ENCODE results near the gene MAML3. TPM values are rescaled to one million over a fixed set of nuclear protein-coding genes. Genes with fewer than 3 reads are reported as not detected.

Gene MAML3
- total and polyA plus RNA-seq, 2 of the 13 experiments (the other 11 are each of a cell fraction or from before 2014, with no cell fraction given): 0.05 to 0.13 TPM

DNA sequence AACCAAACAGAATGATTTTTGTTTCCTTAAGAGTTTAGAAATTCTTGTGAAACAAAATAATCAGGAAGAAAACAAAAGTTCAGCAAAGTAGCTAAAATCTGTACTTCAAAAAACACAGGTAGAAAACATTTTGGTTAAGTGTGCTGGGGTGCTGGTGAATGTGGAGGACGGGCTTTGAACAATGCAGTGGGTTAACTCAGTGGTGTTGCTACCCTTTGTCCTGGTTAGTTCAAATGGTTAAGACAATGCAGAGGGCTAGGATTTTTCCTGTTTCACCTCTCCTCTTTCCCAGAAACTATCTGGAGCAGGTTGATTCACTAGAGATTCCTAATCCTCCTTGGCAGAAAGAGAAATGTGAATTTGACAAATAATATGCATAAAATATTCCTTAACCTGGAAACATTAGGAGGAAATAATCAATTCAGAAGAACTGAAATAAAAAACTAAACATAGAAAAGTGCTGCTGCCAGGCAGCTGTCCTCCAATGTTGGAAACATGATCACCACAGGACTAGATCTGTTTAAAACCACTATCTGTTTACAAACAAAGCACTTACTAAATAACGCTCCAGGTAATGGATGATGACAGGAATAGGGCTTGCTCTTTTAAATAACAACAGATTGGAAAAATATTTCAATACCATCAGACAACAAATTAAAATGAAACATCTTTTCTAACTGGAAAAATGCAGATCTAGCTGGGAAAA lies 148.9 kb downstream of the MAML3 start:
- no peaks in the 10 kb centered on the region for H3K79me2 ChIP-seq (ENCODE audit: insufficient read depth, low read length)

More for the DNA sequence above, 148.9 kb downstream of the MAML3 start:
- TF ChIP-seq ZNF451 (CRISPR knock-in tag; IDR thresholded peaks at IDR 0.05) (no peak), MEIS1 (CRISPR knock-in tag; IDR thresholded peaks at IDR 0.05; ENCODE audit: borderline replicate concordance) (no peak), FOXK2 (IDR thresholded peaks at IDR 0.05) (no peak), MTF1 (CRISPR knock-in tag; IDR thresholded peaks at IDR 0.05) (no peak), ZNF562 (CRISPR knock-in tag; IDR thresholded peaks at IDR 0.05; ENCODE audit: borderline replicate concordance) (no peak), SPEN (CRISPR knock-in tag; IDR thresholded peaks at IDR 0.05; ENCODE audit: low read depth) (no peak), ZBTB3 (CRISPR knock-in tag; IDR thresholded peaks at IDR 0.05; ENCODE audit: borderline replicate concordance, low read depth) (no peak), SP4 (CRISPR knock-in tag; IDR thresholded peaks at IDR 0.05) (no peak), HMG20A (CRISPR knock-in tag; IDR thresholded peaks at IDR 0.05; ENCODE audit: borderline replicate concordance) (no peak), ZNF773 (CRISPR knock-in tag; IDR thresholded peaks at IDR 0.05; ENCODE audit: borderline replicate concordance) (no peak), ZFP36L1 (CRISPR knock-in tag; IDR thresholded peaks at IDR 0.05) (no peak), PRPF4 (IDR thresholded peaks at IDR 0.05; ENCODE audit: low read depth, low read length, poor library complexity, severe bottlenecking) (no peak), CREB1 (IDR thresholded peaks at IDR 0.05) (no peak), CREB1 (CRISPR knock-in tag; IDR thresholded peaks at IDR 0.05) (no peak), NFYC (CRISPR knock-in tag; IDR thresholded peaks at IDR 0.05) (no peak), RBM22 (optimal IDR thresholded peaks at IDR 0.05; ENCODE audit: low read length) (no peak), PITX1 (CRISPR knock-in tag; IDR thresholded peaks at IDR 0.05) (no peak), REPIN1 (CRISPR knock-in tag; IDR thresholded peaks at IDR 0.05; ENCODE audit: borderline replicate concordance, low read depth) (no peak)
- TF ChIP-seq, protein P1, sequence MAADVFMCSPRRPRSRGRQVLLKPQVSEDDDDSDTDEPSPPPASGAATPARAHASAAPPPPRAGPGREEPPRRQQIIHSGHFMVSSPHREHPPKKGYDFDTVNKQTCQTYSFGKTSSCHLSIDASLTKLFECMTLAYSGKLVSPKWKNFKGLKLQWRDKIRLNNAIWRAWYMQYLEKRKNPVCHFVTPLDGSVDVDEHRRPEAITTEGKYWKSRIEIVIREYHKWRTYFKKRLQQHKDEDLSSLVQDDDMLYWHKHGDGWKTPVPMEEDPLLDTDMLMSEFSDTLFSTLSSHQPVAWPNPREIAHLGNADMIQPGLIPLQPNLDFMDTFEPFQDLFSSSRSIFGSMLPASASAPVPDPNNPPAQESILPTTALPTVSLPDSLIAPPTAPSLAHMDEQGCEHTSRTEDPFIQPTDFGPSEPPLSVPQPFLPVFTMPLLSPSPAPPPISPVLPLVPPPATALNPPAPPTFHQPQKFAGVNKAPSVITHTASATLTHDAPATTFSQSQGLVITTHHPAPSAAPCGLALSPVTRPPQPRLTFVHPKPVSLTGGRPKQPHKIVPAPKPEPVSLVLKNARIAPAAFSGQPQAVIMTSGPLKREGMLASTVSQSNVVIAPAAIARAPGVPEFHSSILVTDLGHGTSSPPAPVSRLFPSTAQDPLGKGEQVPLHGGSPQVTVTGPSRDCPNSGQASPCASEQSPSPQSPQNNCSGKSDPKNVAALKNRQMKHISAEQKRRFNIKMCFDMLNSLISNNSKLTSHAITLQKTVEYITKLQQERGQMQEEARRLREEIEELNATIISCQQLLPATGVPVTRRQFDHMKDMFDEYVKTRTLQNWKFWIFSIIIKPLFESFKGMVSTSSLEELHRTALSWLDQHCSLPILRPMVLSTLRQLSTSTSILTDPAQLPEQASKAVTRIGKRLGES (CRISPR knock-in tag; IDR thresholded peaks at IDR 0.05; ENCODE audit: borderline replicate concordance): no peak
- 16% methylated on average over 2 of the region's 2 CpGs for WGBS (ENCODE audit: low lambda C conversion rate)
- no peaks in the 10 kb centered on the region for H3K9me3 ChIP-seq (ENCODE audit: low read length)
- FAIRE-seq (no peak), ATAC-seq (no peak), DNase-seq (ENCODE audit: low spot score) (no peak)
- H3K27ac ChIP-seq (ENCODE audit: extremely low read length, insufficient read depth, low read length): no peak overlapping the region
- CTCF ChIA-PET (ENCODE audit: low intra/inter-chr PET ratio, low total read pairs): no interaction called here
- in situ Hi-C loops (cut with HindIII; ENCODE audit: extremely low pct_ligation_motif_present, low pct_unique_long_range_greater_than_20kb): loop anchor here (25.0 kb wide), 1 partner anchor 832 kb away; no protein-coding TSS in a partner anchor
- no peaks in the 10 kb centered on the region for H4K20me1 ChIP-seq (ENCODE audit: insufficient read depth, low read length)
- H2AFZ ChIP-seq (ENCODE audit: low read length): no peak overlapping the region
- BruUV-seq (replicated peaks): no TSS peak
- POLR2A ChIA-PET: no interaction called here
- H3K9ac ChIP-seq (ENCODE audit: insufficient read depth, low read depth, low read length): no peak overlapping the region
- peaks cover 2 to 8% of the 10 kb centered on the region in 2 experiments; a peak in 3 of 5 replicates for H3K27me3 ChIP-seq (ENCODE audit: control insufficient read depth in 1 of 2, insufficient read depth in 2 of 2, low read length in 2 of 2)
- no peaks in the 10 kb centered on the region for H3K4me1 ChIP-seq (ENCODE audit: insufficient read depth, low read length)
- intact Hi-C loops (cut with micrococcal nuclease; ENCODE audit: unreplicated experiment): no loop called here
- no peaks in the 10 kb centered on the region for H3K36me3 ChIP-seq (replicated peaks in 1 of 2; ENCODE audit: control insufficient read depth in 1 of 2, insufficient read depth in 2 of 2, low read length in 2 of 2)
- H3K4me3 ChIP-seq (replicated peaks in 1 of 3; ENCODE audit: insufficient read depth in 1 of 3, low read depth in 2 of 3, low read length in 3 of 3): no peak overlapping the region
- no peak overlapping the region for H3K4me2 ChIP-seq (ENCODE audit: low read depth, low read length)

Data from HepG2 (cell line).